Activated naive CD4-positive, alpha-beta T cell treated with anti-CD3 and anti-CD28 coated beads for 36 hours (primary cell): ENCODE results near the gene USH2A. TPM values are rescaled to one million over a fixed set of nuclear protein-coding genes. Genes with fewer than 3 reads are reported as not detected.
"Not testable (repeated sequence)": the region's sequence is repeated elsewhere in the genome, so short reads cannot be mapped to it uniquely, and the experiment has no call there.

ENCODE experiments used
- CTCF ChIA-PET: fragments of 350-600 bp; sonication (Branson Sonifier 250); formaldehyde crosslinking; loops from one replicate; lab custom pipeline; 2021; ENCODE audit warnings: antibody characterized with exemption; lab: Charles Lee
- DNase-seq: peaks from one replicate; pipeline ENCODE4 v3.0.0-alpha.2; 2020
- H3K27ac Mint-ChIP-seq: one replicate; pipeline ENCODE4 v1.8.0; 2021; ENCODE audit warnings: mild to moderate bottlenecking, mixed read lengths
- H3K27me3 Mint-ChIP-seq: one replicate; pipeline ENCODE4 v1.8.0; 2021; ENCODE audit warnings: low read depth, mixed read lengths
- H3K36me3 Mint-ChIP-seq: one replicate; pipeline ENCODE4 v1.8.0; 2021; ENCODE audit warnings: low read depth, mixed read lengths
- H3K4me1 Mint-ChIP-seq: one replicate; pipeline ENCODE4 v1.8.0; 2021; ENCODE audit warnings: low read depth, mixed read lengths
- H3K4me3 Mint-ChIP-seq: one replicate; pipeline ENCODE4 v1.8.0; 2021; ENCODE audit warnings: mild to moderate bottlenecking, moderate library complexity, mixed read lengths
- H3K9me3 Mint-ChIP-seq: one replicate; pipeline ENCODE4 v1.8.0; 2021; ENCODE audit warnings: mixed read lengths
- intact Hi-C: fragments of 100-400 bp; cut with micrococcal nuclease; formaldehyde crosslinking; loops from one replicate; pipeline ENCODE4 v1.15.1; 2023
- total RNA-seq, 2 experiments: library from RNA; stranded (reverse); gene quantifications; one replicate each; pipeline ENCODE4 v1.2.3, GENCODE V29; 2021

Gene USH2A
- total RNA-seq, 2 experiments from 2014 or later = not detected

- no peaks in the 10 kb centered on the region for H3K27me3 Mint-ChIP-seq
- no peak for DNase-seq
These were observed 35.5 kb downstream of the USH2A start for GRCh38 chr1:216387782-216388181.

GRCh38 chr1:216379441-216379840 lies 43.8 kb downstream of the USH2A start:
- CTCF ChIA-PET = no interaction called here
- Mint-ChIP-seq H3K4me3 (no peak overlapping the region), H3K9me3 (no peaks in the 10 kb centered on the region), H3K27me3 (no peaks in the 10 kb centered on the region), H3K27ac (no peak overlapping the region), H3K4me1 (no peaks in the 10 kb centered on the region), H3K36me3 (no peaks in the 10 kb centered on the region)
- no peak for DNase-seq
- intact Hi-C loops = no loop called here

More at GRCh38 chr1:216387782-216388181, 35.5 kb downstream of the USH2A start:
- Mint-ChIP-seq H3K4me1 (no peaks in the 10 kb centered on the region), H3K4me3 (no peak overlapping the region), H3K36me3 (no peaks in the 10 kb centered on the region), H3K27ac (no peak overlapping the region), H3K9me3 (peaks cover 5% of the 10 kb centered on the region)
- intact Hi-C loops = no loop called here
- CTCF ChIA-PET = no interaction called here

GRCh38 chr1:216368249-216368648 lies 55.0 kb downstream of the USH2A start:
- Mint-ChIP-seq H3K9me3 (peaks cover 2% of the 10 kb centered on the region), H3K4me1 (no peaks in the 10 kb centered on the region), H3K36me3 (no peaks in the 10 kb centered on the region), H3K27me3 (no peaks in the 10 kb centered on the region), H3K27ac (no peak overlapping the region), H3K4me3 (no peak overlapping the region)
- no peak for DNase-seq
- intact Hi-C loops = no loop called here
- CTCF ChIA-PET = no interaction called here

GRCh38 chr1:216366979-216367378 lies 56.3 kb downstream of the USH2A start:
- no peak for DNase-seq
- no peak overlapping the region for H3K27ac Mint-ChIP-seq
- CTCF ChIA-PET = no interaction called here

GRCh38 chr1:216356945-216357344 lies 66.3 kb downstream of the USH2A start:
- Mint-ChIP-seq H3K4me1 (no peaks in the 10 kb centered on the region), H3K36me3 (no peaks in the 10 kb centered on the region), H3K9me3 (peaks cover 2% of the 10 kb centered on the region), H3K4me3 (no peak overlapping the region), H3K27ac (no peak overlapping the region), H3K27me3 (no peaks in the 10 kb centered on the region)
- DNase-seq = no peak
- CTCF ChIA-PET = no interaction called here
- intact Hi-C loops = no loop called here

More at GRCh38 chr1:216366979-216367378, 56.3 kb downstream of the USH2A start:
- Mint-ChIP-seq H3K36me3 (no peaks in the 10 kb centered on the region), H3K4me3 (no peak overlapping the region), H3K27me3 (no peaks in the 10 kb centered on the region), H3K4me1 (no peaks in the 10 kb centered on the region), H3K9me3 (no peaks in the 10 kb centered on the region)
- intact Hi-C loops = no loop called here

GRCh38 chr1:216350186-216350585 lies 73.1 kb downstream of the USH2A start:
- intact Hi-C loops = no loop called here
- Mint-ChIP-seq H3K27me3 (no peaks in the 10 kb centered on the region), H3K27ac (no peak overlapping the region), H3K36me3 (no peaks in the 10 kb centered on the region), H3K4me3 (no peak overlapping the region), H3K9me3 (peaks cover 5% of the 10 kb centered on the region), H3K4me1 (no peaks in the 10 kb centered on the region)
- DNase-seq = no peak
- CTCF ChIA-PET = no interaction called here

GRCh38 chr1:216346526-216346925 lies 76.7 kb downstream of the USH2A start:
- H3K4me1 Mint-ChIP-seq = no peaks in the 10 kb centered on the region
- H3K9me3 Mint-ChIP-seq = peaks cover 9% of the 10 kb centered on the region
- DNase-seq = no peak
- no peak overlapping the region for H3K4me3 Mint-ChIP-seq
- H3K27me3 Mint-ChIP-seq = no peaks in the 10 kb centered on the region
- CTCF ChIA-PET = no interaction called here
- intact Hi-C loops = no loop called here
- no peaks in the 10 kb centered on the region for H3K36me3 Mint-ChIP-seq
- no peak overlapping the region for H3K27ac Mint-ChIP-seq

DNA sequence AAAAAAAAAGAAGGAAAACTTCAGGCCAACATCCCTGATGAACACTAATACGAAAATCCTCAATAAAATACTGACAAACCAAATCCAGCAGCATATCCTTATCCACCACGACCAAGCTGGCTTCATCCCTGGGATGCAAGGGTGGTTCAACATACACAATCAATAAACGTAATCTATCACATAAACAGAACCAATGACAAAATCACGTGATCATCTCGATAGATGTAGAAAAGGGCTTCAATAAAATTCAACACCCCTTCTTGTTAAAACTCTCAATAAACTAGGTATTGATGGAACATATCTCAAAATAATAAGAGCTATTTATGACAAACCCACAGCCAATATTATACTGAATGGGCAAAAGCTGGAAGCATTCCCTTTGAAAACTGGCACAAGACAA lies 82.7 kb downstream of the USH2A start:
- H3K36me3 Mint-ChIP-seq, intact Hi-C loops, H3K27ac Mint-ChIP-seq, CTCF ChIA-PET, H3K4me1 Mint-ChIP-seq, H3K27me3 Mint-ChIP-seq, H3K4me3 Mint-ChIP-seq, DNase-seq: not testable (repeated sequence)
- peaks cover 13% of the 10 kb centered on the region for H3K9me3 Mint-ChIP-seq

GRCh38 chr1:216332462-216332861 lies 90.8 kb downstream of the USH2A start:
- no peaks in the 10 kb centered on the region for H3K4me1 Mint-ChIP-seq
- CTCF ChIA-PET = no interaction called here
- no peak overlapping the region for H3K27ac Mint-ChIP-seq
- no peak overlapping the region for H3K4me3 Mint-ChIP-seq
- H3K9me3 Mint-ChIP-seq = peaks cover 3% of the 10 kb centered on the region
- H3K27me3 Mint-ChIP-seq = no peaks in the 10 kb centered on the region
- no peaks in the 10 kb centered on the region for H3K36me3 Mint-ChIP-seq
- intact Hi-C loops = no loop called here
- no peak for DNase-seq

GRCh38 chr1:216332003-216332402 lies 91.2 kb downstream of the USH2A start:
- Mint-ChIP-seq H3K4me1 (no peaks in the 10 kb centered on the region), H3K4me3 (no peak overlapping the region), H3K36me3 (no peaks in the 10 kb centered on the region), H3K9me3 (peaks cover 3% of the 10 kb centered on the region), H3K27me3 (no peaks in the 10 kb centered on the region), H3K27ac (no peak overlapping the region)
- intact Hi-C loops = no loop called here
- CTCF ChIA-PET = no interaction called here
- DNase-seq = no peak

GRCh38 chr1:216331211-216331610 lies 92.0 kb downstream of the USH2A start:
- Mint-ChIP-seq H3K9me3 (peaks cover 3% of the 10 kb centered on the region), H3K27me3 (no peaks in the 10 kb centered on the region), H3K27ac (no peak overlapping the region), H3K4me3 (no peak overlapping the region), H3K4me1 (no peaks in the 10 kb centered on the region), H3K36me3 (no peaks in the 10 kb centered on the region)
- CTCF ChIA-PET = no interaction called here
- no peak for DNase-seq
- intact Hi-C loops = no loop called here

DNA sequence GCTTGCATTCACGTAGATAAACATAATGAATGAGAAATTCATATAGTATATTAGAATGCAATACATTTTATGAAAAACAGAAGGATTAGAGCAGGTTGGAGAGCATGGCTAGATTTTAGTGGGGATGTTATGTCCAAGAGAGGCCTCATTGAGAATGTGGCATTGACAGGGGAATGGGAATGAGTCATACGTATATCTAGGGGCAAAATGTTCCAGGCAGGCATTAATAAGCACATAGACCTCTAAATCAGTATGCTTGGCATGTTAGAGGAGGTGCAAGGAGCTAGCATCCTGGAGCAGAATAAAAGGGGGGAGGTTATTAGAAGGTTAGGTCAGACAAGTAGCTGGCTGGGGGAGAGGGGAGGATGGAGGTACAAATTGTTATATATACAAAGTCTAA lies 93.0 kb downstream of the USH2A start:
- CTCF ChIA-PET = no interaction called here
- peaks cover 3% of the 10 kb centered on the region for H3K9me3 Mint-ChIP-seq
- no peaks in the 10 kb centered on the region for H3K36me3 Mint-ChIP-seq
- no peak overlapping the region for H3K4me3 Mint-ChIP-seq
- no peak for DNase-seq
- no peaks in the 10 kb centered on the region for H3K27me3 Mint-ChIP-seq
- H3K27ac Mint-ChIP-seq = no peak overlapping the region
- intact Hi-C loops = no loop called here
- no peaks in the 10 kb centered on the region for H3K4me1 Mint-ChIP-seq

GRCh38 chr1:216325946-216326345 lies 97.3 kb downstream of the USH2A start:
- Mint-ChIP-seq H3K4me3 (no peak overlapping the region), H3K9me3 (peaks cover 2% of the 10 kb centered on the region), H3K27me3 (no peaks in the 10 kb centered on the region), H3K4me1 (no peaks in the 10 kb centered on the region), H3K36me3 (no peaks in the 10 kb centered on the region), H3K27ac (no peak overlapping the region)
- DNase-seq = no peak
- intact Hi-C loops = no loop called here
- CTCF ChIA-PET = no interaction called here

GRCh38 chr1:216325336-216325735 lies 97.9 kb downstream of the USH2A start:
- CTCF ChIA-PET = interaction anchor here (1.0 kb wide), 1 partner anchor 23 kb away, joined by 3 read pairs; no protein-coding TSS in a partner anchor
- Mint-ChIP-seq H3K27me3 (no peaks in the 10 kb centered on the region), H3K36me3 (no peaks in the 10 kb centered on the region), H3K9me3 (peaks cover 2% of the 10 kb centered on the region), H3K27ac (no peak overlapping the region), H3K4me3 (no peak overlapping the region), H3K4me1 (no peaks in the 10 kb centered on the region)
- intact Hi-C loops = no loop called here
- DNase-seq = no peak
